NCI-H748 (cell line): ENCODE measurements around the gene LYST.

Source experiments
- DNase-seq: peaks from one replicate; lab custom pipeline; 2025; ENCODE audit not compliant: unreplicated experiment; lab: John Stamatoyannopoulos, UW

LYST gene

DNA sequence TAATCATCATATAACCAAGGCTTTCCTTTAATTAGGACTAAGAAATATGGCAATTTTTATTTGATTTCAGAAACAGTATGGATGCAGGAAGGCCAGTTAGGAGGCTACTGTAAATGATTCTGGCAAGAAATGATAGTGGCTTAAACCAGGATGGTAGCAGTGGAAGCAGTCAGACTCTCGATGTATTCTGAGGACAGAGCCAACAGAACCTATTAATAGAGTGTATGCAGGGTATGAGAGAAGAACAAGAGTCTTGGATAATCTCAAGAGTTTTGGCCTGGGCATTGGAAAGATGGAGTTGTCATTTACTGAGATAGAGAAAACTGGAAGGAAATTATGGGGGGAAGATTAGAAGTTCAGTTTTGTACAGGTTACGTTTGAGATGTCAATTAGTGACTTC lies 143.8 kb downstream of the LYST start:
- DNase-seq: no peak

DNA sequence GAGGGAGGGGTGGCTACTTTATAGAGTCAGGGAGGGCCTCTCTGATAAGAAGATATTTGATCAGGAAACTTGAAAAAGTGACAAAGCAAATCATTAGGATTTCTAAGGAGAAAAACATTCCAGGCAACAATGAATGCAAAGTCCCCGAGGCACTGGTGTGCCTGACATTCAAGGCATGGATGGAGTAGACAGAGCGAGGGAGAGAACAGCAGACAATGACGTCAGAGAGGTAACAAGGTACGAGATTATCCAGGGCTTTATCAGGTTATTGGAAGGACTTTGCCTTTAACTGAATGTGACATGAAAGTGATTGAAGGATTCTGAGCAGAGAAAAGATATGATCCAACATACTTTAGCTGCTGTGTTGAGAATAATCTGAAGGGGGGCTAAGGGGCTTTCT lies 144.7 kb downstream of the LYST start:
- DNase-seq: no peak

DNA sequence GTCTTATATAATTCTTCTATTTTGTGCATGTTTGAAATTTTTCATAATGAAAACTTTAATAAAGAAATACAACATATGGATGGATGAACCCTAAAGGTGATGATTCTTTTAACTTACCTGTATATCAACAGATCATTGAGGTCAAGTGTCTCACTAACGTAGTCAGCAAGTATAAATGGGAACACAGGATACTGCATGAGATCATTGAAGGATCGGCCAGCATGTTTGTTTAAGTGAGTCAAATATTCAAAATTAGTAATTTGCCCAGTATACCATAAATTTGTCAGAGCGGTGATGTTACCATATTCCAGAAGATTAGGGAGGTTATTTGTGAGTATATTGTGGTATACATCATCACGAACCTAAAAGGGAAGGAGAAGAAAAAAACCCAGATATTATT lies 146.2 kb downstream of the LYST start:
- DNase-seq: no peak

DNA sequence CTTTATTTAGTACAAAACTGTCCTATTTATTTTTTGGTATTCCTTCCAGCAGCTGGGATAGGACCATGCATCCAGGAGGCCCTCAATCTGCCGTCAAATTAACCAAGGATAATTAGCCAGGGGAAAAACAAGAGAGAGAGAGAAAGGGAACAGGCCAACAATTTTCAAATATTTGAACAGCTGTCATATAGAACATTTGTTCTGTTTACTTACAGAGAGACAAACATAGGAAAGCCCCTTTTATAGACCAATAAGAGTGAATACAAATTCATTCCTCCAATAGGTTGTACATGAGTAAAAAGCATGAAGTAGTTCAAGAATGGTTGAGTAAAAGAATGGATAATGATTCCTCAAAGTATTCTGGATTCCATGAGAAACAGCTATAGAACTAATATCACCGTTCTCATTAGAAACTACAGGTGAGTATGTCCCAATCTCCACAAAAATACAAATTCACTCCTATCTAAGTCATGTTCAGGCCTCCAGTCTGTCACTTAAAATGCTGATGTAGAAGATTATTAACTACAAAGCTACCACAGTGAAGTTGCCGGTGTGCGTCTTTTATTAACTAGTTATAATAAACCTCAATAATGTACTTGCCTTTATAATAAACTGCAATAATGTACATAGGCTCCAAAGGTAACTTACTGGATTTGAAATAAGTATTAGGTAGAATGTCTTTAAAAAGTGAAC lies 152.4 kb downstream of the LYST start:
- peak; percentile 93 for DNase-seq

DNA sequence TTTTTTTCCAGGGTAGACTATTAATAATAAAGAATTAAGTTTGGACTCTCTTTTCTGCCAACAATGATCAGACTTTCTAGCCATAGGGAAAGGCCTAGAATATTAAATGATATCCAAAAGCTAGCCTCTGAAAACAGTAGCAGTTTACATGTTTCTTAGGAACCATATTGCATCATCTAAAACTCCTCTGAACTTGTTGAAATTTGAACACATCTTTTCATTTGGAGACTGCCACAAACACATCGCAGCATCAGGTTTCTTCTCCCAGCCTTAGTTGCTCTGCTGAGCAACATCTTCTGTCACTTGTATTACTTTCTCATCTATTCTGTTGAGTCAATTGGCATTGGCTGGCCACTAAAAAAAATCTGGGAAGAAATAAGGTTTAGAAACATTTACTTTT lies 153.9 kb downstream of the LYST start:
- peak; percentile 2 for DNase-seq

DNA sequence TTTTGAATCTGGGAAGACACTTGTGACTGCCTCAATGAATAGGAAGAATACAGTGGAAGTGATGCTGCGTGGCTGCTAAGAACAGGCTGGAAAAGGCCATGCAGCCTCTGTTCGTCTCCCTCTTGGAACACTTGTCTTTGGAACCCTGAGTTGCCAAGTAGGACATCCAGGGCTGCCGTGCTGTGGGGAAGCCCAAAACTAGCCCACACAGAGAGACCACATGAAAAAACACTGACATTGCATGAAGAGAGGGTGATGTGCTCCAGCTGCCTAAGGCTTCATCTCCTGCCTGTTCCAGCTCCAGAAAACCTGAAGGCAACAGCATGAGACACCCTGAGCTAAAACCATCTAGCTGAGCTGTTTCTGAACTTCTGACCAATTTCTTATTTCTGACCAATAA lies 156.0 kb downstream of the LYST start:
- DNase-seq: no peak

DNA sequence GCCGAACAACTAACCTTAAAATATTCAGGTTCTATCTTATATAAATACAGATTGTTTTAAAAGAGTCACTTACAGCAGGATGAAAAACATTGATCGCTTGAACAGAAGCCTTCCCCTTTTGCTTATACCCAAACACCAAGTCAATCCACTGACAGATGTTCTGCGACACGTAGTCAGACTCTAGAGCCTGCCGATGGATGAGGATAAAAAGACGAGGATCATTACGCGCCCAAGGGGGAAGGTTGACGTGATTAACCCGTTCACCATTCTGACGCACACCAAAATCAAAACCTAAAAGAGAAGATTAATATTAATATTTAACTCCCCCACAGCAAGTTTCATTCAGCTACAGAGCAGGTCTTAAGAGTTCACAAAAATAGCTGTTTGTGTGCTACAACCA lies 157.7 kb downstream of the LYST start:
- no peak for DNase-seq

DNA sequence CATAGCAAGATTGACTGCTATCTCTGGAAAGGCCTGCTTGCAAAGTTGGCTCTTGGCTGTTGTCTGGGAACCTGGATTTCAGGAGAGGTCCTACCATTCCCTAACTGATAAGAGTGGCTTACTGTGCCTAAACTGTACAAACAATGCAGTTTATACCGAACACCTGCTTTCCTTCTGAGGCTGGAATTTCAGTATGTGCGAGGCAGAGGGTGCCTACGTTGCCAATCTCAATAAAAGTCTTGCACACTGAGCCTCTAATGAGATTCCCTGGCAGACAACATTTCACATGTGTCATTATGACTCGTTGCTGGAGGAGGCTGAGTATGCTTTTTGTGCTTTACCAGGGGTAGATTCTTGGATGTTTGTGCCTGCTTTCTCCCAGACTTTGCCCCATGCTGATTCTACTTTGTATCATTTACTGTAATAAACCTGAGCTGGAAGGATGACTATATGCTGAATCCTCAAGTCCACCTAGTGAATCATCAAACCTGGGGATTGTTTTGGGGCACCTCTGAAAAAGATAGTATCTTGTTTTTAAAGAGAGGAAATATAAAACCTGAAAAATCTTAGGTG lies 158.2 kb downstream of the LYST start:
- DNase-seq: no peak

DNA sequence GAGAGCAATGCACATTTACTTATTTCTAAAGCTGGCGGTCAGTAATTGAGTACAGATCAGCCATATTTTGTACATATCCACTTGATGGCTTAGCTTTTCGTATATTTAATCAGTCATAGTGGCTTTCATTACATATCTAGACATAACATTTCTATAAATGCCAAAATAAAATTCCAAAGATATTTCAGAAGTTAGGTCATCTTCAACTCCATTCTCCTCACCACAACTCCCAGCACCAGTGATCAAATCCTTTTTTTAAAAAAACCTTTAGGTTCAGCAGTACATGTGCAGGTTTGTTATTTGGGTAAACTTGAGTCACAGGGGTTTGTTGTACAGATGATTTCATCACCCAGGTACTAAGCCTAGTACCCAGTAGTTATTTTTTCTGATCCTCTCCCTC lies 163.2 kb downstream of the LYST start:
- no peak for DNase-seq

DNA sequence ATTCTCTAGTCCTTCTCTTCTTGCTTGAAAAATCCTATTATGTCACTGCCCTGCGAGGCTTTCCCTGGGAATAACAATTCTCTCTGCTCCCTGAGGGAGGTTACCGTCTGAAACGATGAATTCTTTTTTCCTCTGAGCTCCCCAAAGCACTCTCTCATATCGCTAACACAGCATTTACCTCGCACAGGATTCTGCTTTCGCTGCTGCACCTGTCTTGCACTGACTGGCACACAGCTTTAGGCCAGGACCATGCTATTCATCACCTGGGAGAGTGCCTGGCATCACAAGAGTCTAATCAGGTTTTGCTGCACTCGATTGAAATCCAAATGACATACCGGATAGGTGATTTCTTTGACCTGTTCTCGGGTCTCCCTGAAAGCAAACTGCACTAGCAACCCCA lies 164.3 kb downstream of the LYST start:
- no peak for DNase-seq

DNA sequence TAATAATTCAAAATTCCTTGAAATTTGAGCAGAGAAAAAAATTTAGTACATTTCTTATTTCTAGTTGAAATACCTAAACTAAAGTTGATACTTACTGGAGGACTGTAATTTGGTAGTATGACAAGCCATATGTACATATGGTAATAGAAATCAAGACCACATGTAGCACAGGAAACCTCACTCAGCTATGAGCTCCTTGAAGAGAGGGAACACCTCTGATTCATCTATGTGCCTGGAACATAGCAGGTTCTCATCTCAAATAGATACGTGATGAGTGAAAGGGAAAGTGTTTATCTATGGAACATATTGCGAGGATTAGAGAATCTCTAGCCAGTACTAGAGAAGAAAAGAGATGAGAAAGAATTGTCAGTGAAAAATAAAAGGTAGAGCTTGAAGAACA lies 169.2 kb downstream of the LYST start:
- no peak for DNase-seq

DNA sequence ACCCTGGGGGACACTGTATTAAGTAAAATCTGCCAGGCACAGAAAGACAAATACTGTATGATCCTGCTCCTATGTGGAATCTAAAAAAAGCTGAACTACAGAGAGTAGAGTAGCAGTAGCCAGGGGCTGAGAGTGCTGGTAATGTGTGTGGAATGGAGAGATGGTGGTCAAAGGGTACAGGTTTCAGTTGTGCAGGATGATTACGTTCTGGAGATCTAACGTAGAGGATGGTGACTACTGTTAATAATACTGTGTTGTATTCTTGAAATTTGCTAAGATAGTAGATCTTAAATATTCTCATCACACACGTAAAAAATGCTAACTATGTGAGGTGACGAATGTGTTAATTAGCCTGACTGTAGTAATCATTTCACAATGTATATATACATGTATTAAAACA lies 177.3 kb downstream of the LYST start:
- DNase-seq: no peak

DNA sequence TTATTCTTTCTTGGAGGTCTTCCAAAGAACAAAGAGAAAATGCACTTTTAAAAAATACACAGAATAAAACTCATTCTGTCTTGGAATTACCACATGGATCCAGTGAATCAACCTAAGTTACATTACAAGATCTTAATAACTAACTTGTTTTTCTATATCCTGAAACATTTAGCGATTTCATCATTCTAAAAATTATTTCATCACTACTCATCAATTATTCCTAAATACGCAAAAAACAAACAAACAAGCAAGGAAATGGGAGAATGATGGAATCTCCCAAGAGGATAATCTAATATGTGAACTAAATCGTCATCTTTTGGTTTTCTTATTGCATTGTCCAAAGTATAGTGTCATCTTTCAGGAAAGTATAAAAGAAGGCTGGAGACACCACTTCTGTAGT lies 178.6 kb downstream of the LYST start:
- no peak for DNase-seq

DNA sequence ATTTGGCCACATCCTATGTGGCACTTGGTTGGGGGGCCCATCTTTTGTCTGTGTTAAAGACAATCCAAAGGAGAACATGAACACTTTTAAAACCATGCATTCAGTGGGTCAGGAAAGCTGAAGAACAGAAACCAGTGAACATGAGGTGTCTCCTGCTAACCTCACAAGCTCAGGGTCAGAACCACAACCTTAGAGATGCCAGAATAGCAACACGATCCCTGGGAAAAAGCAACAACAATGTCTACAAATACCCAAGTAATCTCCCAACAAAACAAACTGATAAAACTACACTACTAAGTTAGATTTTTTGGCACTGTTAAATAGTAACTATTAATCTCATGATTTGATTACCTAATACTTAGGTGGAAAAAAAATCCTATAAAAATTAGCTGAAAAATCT lies 183.1 kb downstream of the LYST start:
- no peak for DNase-seq

DNA sequence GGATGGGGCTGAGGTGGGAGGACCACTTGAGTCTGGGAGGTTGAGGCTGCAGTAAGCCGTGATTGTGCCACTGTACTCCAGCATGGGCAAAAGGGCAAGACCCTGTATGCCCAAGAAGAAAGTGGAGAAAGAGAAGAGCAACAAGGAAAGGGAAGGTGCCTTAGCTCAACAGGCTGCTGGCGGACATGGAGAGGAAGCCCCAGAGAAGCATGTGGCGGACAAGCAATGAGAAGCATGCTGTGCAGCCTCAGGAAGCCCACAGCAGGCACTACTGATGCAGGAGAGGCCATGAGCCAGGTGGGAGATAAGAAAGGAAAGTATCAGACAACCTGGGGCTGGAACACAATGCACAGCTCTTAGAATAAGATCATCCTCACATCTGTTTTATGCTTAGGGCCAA lies 184.5 kb downstream of the LYST start:
- no peak for DNase-seq

DNA sequence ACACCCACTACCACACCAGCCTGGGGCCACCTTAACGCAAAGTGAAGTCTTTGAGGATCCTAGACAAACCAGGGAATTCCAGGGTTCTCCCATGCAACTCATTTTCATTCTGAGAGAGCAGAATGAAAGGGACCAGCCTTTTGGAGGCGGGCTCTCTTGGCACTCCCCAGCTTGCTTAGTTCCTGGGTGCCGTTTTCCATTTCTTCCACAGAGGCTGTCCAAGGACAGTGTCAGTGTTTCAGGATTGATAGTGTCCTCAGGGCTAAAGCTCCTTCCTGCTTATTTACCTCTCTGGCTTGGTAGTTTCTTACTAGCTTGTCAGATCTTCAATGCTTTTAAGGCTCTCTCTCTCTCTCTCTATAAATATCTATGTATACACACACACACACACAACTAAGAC lies 187.1 kb downstream of the LYST start:
- no peak for DNase-seq

DNA sequence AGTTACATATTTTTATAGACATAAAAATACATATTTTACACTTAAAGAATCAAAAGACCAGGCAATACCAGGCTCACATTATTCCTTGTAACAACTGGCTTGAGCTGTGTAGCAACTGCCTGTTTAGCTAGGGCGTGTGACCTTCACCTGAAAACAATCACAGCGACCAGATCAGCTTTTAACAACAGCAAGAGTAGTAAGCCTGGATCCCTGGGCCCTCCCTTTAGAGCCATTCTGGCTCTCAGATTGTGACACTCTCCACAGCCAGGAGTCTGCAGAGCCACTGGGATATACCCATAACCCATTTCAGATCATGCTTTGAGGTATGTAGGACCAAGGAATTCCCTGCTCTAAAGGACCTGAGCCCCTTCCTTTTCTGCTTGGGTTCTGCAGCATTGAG lies 187.7 kb downstream of the LYST start:
- DNase-seq: no peak

DNA sequence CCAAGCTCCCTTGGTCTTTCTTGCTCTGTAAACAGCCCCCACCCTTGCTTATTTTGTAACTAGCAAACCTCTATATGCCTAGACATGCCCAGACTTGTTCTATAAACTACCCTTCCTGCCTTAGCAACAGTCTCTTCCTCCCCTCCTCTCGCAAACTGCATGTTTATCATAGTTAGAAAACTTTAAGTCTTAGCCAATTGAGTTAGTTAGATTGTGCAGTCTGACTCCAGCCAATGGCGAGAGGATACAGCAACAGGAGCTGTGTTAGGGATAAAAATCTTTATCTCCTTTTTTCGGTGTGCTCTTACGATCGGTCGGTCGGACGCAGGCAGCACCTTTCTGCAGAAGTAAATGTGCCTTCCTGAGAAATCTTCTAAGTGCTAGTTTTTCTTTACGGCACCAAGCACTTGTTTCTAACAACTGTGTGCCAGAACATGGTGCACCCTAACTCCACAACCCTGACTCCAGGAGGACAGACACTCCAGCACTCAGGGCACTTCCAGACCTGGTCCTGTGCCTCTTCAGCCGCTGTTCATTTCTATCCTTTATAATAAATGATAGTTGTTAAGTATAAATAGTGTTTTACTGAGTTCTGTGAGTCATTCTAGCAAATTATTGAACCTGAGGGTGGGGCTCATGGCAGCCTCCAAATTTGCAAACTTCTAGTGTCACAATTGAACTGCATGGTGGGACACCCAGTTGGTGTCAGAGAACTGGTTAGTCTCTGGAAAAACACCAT lies 191.4 kb downstream of the LYST start:
- peak; percentile 53 for DNase-seq

DNA sequence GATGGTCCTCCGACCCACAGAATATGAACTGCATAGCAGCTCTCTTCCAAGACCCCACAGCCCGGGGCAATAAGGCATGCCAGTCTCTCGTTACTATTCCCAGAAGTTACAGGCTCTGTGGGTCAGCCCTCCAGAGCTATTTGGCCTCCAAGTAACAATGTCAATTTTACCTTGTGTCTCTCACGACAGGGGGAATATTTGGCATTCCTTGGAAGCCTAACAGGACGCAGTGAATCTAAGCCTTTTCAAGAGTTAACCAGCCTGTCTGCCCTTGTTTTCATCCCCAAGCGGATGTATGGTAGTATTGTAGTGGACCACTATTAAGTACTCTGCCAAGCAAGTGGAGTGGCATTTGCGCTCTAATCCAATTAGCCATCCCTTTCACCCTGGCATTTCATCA lies 192.7 kb downstream of the LYST start:
- peak; percentile 37 for DNase-seq

DNA sequence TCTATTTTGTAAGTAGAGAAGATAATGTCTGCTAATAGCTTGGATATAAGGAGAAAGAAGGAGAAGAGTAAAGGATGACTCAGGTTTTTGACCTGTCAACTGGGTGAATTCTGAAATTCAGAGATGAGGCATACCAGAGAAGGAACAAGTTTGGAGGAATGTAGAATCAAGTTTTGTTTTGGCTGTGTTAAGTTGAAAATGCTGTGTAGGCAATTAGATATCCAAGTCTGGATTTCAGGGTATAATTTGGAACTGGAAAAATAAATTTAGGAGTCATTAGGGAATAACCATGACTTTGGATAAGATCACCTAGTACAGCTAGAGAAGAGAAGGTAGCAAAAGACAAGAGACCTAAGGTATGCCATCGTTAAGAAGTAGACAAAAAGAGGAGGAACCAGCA lies 194.7 kb downstream of the LYST start:
- DNase-seq: no peak

DNA sequence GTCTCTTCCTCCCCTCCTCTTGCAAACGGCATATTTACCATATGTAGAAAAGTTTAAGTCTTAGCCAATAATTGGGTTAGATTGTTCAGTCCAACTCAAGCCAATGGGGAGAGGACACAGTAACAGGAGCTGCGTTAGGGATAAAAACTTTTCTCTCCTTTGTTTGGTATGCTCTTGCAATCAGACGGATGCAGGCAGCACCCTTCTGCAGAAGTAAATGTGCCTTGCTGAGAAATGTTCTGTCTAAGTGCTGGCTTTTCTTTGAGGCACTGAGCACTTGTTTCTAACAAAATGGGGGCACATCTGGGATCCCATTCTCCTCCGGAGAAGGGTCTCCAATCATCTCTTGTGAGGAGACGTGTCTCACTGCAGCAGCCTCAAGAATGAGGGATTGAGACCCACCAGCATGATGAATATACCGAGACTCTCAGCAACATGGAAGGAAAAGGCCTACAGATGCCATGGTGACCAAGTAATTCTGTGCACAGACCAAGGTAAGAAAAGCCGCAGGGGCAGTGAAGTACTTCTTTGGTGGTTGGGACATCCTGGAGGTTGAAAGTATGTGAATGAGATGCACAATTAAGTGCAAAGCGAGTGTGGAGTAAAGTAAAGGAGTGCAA lies 196.4 kb downstream of the LYST start:
- DNase-seq: no peak

DNA sequence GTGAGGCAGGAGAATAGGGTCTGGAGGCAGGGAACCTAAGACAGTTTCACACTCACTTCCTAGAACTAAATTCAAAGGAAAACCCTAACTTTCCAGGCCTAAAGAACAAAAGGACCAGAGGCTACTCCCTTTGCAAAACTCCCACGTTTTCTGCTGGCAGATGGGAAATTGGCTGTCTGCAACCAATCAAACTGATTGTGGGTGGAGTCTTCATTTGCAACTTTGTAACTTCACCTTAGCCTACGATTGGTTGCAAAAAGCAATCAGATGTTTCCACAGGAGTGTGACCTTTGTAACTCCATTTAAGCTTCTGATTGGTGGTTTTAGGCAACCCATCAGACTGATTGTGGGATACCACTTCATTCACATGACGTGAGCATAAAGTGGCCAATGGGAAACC lies 197.4 kb downstream of the LYST start:
- DNase-seq: no peak
